Type B pancreatic cell (in vitro differentiated cells): ENCODE data around the gene TIMM9. TPM values are rescaled to one million over a fixed set of nuclear protein-coding genes. Genes with fewer than 3 reads are reported as not detected.

Source experiments
- DNase-seq: peaks from one replicate; pipeline ENCODE4 v3.0.0; 2021; ENCODE audit warnings: mixed read lengths; ENCODE audit not compliant: unreplicated experiment; ENCODE audit errors: extremely low spot score
- H3K27ac Mint-ChIP-seq: 2 replicates; pipeline ENCODE4 v1.8.0; 2021; ENCODE audit warnings: mild to moderate bottlenecking, mixed read lengths
- H3K27me3 Mint-ChIP-seq: 2 replicates; pipeline ENCODE4 v1.8.0; 2021; ENCODE audit warnings: mixed read lengths
- H3K36me3 Mint-ChIP-seq: 2 replicates; pipeline ENCODE4 v1.8.0; 2021; ENCODE audit warnings: mixed read lengths
- H3K4me1 Mint-ChIP-seq: one replicate; pipeline ENCODE4 v1.8.0; 2021; ENCODE audit warnings: mixed read lengths; ENCODE audit not compliant: unreplicated experiment
- H3K4me3 Mint-ChIP-seq: 2 replicates; pipeline ENCODE4 v1.8.0; 2021; ENCODE audit warnings: mild to moderate bottlenecking, mixed read lengths
- H3K9me3 Mint-ChIP-seq: 2 replicates; pipeline ENCODE4 v1.8.0; 2021; ENCODE audit warnings: mixed read lengths
- CTCF ChIP-seq: fragments of 200-600 bp; sonication (generic); conservative IDR thresholded peaks from 2 replicates; pipeline ENCODE4 v1.5.0; 2021; ENCODE audit warnings: antibody characterized with exemption, mild to moderate bottlenecking
- long read RNA-seq: library from polyadenylated mRNA; unstranded; transcript quantifications from one replicate; pipeline ENCODE4 v2.0.0, GENCODE V29; 2020
- total RNA-seq: library from RNA; stranded (reverse); gene quantifications from 2 replicates; pipeline ENCODE4 v1.2.1, GENCODE V29; 2021; ENCODE audit warnings: low replicate concordance

Gene TIMM9, protein sequence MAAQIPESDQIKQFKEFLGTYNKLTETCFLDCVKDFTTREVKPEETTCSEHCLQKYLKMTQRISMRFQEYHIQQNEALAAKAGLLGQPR
- 46.0 and 46.8 TPM in 2 replicates for total RNA-seq
- long read RNA-seq, partial matches to known transcripts, result 25 of 30 reads
- long read RNA-seq, other reads (novel, unspliced or antisense), result 1 of 30 reads

GRCh38 chr14:58427281-58428117 is at the start of gene TIMM9, which contains the start of gene KIAA0586:
Gene TIMM9 (minus strand): TSS chr14:58427531. CDS start chr14:58411945, 15,586 bp downstream.
Gene KIAA0586 (plus strand): TSS chr14:58427719. CDS start chr14:58428265, 546 bp downstream.
- peak; percentile 95 for DNase-seq
- H3K4me1 Mint-ChIP-seq, result peaks cover 21% of the 10 kb centered on the region
- peak within 1 kb of the TSS; percentile 99 for H3K4me3 Mint-ChIP-seq
- H3K27me3 Mint-ChIP-seq, result peaks cover 3% of the 10 kb centered on the region
- no peak for TF ChIP-seq CTCF
- H3K36me3 Mint-ChIP-seq, result peaks cover 3% of the 10 kb centered on the region
- no peaks in the 10 kb centered on the region for H3K9me3 Mint-ChIP-seq
- peak within 1 kb of the TSS; percentile 97 for H3K27ac Mint-ChIP-seq

- no peak for DNase-seq
- H3K27me3 Mint-ChIP-seq, result no peaks in the 10 kb centered on the region
- no peaks in the 10 kb centered on the region for H3K4me1 Mint-ChIP-seq
- no peak for TF ChIP-seq CTCF
- no peaks in the 10 kb centered on the region for H3K9me3 Mint-ChIP-seq
- no peak overlapping the region for H3K27ac Mint-ChIP-seq
- H3K4me3 Mint-ChIP-seq, result no peak overlapping the region
- peaks cover 30% of the 10 kb centered on the region for H3K36me3 Mint-ChIP-seq
These were observed 49.0 kb upstream of the TIMM9 start for GRCh38 chr14:58476320-58476719.

DNA sequence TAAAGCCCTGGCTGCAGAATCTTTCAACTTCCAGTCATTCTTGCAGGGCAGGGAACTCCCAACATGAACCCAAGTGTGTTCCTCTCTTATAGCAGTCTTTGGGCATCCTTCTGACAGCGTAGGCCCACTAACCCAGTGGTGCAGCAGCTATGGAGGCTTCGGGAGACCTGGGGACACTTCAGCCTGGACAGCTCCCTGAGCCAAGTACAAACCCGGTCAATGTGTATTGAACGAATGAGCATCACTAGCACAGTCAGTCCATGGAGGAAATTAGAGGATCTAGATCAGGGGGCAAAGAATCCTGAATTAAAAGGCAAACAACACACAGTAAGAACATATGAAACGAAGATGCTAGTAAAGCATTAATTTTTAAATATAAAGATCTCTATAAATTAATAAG is 42.0 kb upstream of the TIMM9 start:
- no peak overlapping the region for H3K4me3 Mint-ChIP-seq
- H3K36me3 Mint-ChIP-seq, result peaks cover 11% of the 10 kb centered on the region
- H3K27ac Mint-ChIP-seq, result no peak overlapping the region
- no peaks in the 10 kb centered on the region for H3K4me1 Mint-ChIP-seq
- no peak for DNase-seq
- no peaks in the 10 kb centered on the region for H3K9me3 Mint-ChIP-seq
- TF ChIP-seq CTCF, result no peak
- no peaks in the 10 kb centered on the region for H3K27me3 Mint-ChIP-seq

GRCh38 chr14:58467575-58467974 is 40.2 kb upstream of the TIMM9 start:
- Mint-ChIP-seq H3K36me3 (peaks cover 11% of the 10 kb centered on the region), H3K9me3 (no peaks in the 10 kb centered on the region), H3K27ac (no peak overlapping the region), H3K27me3 (no peaks in the 10 kb centered on the region), H3K4me1 (no peaks in the 10 kb centered on the region), H3K4me3 (no peak overlapping the region)
- DNase-seq, result no peak
- TF ChIP-seq CTCF, result no peak

DNA sequence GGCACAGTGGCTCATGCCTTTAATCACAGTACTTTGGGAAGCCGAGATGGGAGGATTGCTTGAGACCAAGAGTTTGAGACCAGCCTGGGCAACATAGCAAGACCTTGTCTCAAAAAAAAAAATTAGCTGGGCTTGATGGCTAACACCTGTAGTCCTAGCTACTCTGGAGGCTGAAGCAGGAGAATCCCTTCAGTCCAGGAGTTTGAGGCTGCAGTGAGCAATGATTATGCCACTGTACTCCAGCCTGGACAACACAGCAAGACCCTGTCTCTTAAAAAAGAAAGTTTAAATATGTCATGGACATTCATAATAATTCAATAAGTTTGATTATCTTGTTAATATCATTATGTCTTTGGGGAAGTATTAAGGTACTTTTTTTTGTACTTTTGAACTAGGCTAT is 39.1 kb upstream of the TIMM9 start:
- no peak overlapping the region for H3K4me3 Mint-ChIP-seq
- H3K27ac Mint-ChIP-seq, result no peak overlapping the region
- H3K9me3 Mint-ChIP-seq, result no peaks in the 10 kb centered on the region
- no peaks in the 10 kb centered on the region for H3K27me3 Mint-ChIP-seq
- peaks cover 8% of the 10 kb centered on the region for H3K36me3 Mint-ChIP-seq
- no peak for DNase-seq
- no peaks in the 10 kb centered on the region for H3K4me1 Mint-ChIP-seq
- TF ChIP-seq CTCF, result no peak
